ENCODE results near the gene SLC17A9. TPM values are rescaled to one million over a fixed set of nuclear protein-coding genes. Genes with fewer than 3 reads are reported as not detected.
A peak's percentile ranks its signal among the peaks of the same experiment; 100 is the strongest.

Gene SLC17A9
- total and polyA plus RNA-seq, 2 of the 8 experiments (the other 6 are each of a cell fraction or from before 2014, with no cell fraction given): 23.5 to 35.2 TPM

DNA sequence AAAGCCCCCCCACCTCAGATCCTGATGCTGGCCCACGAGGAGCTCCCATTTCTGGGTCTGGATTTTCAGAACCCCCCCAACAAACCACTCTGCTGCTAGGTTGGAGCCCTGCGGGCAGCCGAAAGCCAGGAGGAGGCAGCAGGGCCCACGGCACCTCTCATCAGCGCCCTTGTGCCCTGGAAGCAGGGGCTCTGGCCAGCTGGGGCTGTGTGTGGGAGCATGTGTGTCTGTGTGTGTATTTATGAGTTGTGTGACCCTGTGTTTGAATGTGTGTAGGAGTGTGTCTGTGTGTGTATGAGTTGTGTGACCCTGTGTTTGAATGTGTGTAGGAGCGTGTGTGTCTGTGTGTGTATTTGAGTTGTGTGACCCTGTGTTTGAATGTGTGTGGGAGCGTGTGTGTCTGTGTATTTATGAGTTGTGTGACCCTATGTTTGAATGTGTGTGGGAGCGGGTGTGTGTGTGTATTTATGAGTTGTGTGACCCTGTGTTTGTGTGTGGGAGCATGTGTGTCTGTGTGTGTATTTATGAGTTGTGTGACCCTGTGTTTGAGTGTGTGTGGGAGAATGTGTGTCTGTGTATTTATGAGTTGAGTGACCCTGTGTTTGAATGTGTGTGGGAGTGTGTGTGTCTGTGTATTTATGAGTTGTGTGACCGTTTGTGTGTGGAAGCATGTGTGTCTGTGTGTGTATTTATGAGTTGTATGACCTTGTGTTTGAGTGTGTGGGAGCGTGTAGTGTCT lies 18.9 kb downstream of the SLC17A9 start:
- no peak overlapping the region for H2BK120ac ChIP-seq (replicated peaks; ENCODE audit: low read depth, low read length)
- H4K5ac ChIP-seq (ENCODE audit: insufficient read length, low read depth, low read length): no peak overlapping the region
- H3K23me2 ChIP-seq (ENCODE audit: low read depth, low read length): peaks cover 13% of the 10 kb centered on the region; the same call in 1 of the 2 replicates
- H3K18ac ChIP-seq (ENCODE audit: extremely low read depth, low read length): no peak overlapping the region
- H2BK20ac ChIP-seq (ENCODE audit: low read length): peak overlapping the region; percentile 86; the same call in 1 of the 2 replicates
- 82% methylated on average over 10 of the region's 10 CpGs; no CpG with 5 or more reads in 1 of the 2 experiments for WGBS, 2 experiments (ENCODE audit: extremely low coverage in 1 of 2, insufficient coverage in 1 of 2, insufficient read length in 1 of 2, insufficient replicate concordance in 2 of 2, low coverage in 1 of 2, low lambda C conversion rate in 2 of 2, missing lambda C conversion rate in 1 of 2)
- no peak overlapping the region for H4K91ac ChIP-seq (replicated peaks; ENCODE audit: insufficient read length, low read length)
- no peak overlapping the region for H2BK5ac ChIP-seq (ENCODE audit: low read depth, low read length)
- no peak overlapping the region for H2AFZ ChIP-seq (ENCODE audit: low read length)
- no peak overlapping the region for H3K23ac ChIP-seq (ENCODE audit: insufficient read length)
- peaks cover 2 to 20% (median 11%) of the 10 kb centered on the region in 4 experiments for H3K4me1 ChIP-seq (replicated peaks in 1 of 4; ENCODE audit: control insufficient read depth in 3 of 4, insufficient read depth in 4 of 4, low read length in 3 of 4)
- H4K20me1 ChIP-seq (replicated peaks in 1 of 2; ENCODE audit: control insufficient read depth in 1 of 2, insufficient read depth in 2 of 2, low read length in 2 of 2): peaks cover 0 to 8% of the 10 kb centered on the region in 2 experiments
- H3K56ac ChIP-seq (replicated peaks; ENCODE audit: insufficient read length, low read depth, low read length): no peak overlapping the region
- H3K4me3 ChIP-seq (ENCODE audit: extremely low read depth in 1 of 4, insufficient read depth in 2 of 4, low read depth in 3 of 4, low read length in 4 of 4): no peak overlapping the region
- POLR2A ChIA-PET (ENCODE audit: partially characterized antibody): interaction anchor here (0.7 to 3.4 kb wide), 7 partner anchors 9 to 69 kb away, joined by 3 to 13 read pairs (median 7); partner anchors contain the start of gene BHLHE23
- H2BK15ac ChIP-seq (ENCODE audit: low read length): peak overlapping the region; percentile 3; the same call in 1 of the 2 replicates
- no peak overlapping the region for H3K27ac ChIP-seq (ENCODE audit: low read depth, low read length)
- H3K9me3 ChIP-seq (ENCODE audit: insufficient read depth in 2 of 2, low read depth in 1 of 2, low read length in 1 of 2): no peaks in the 10 kb centered on the region
- no peak overlapping the region for H3K14ac ChIP-seq (ENCODE audit: insufficient read length)
- H3K9ac ChIP-seq (replicated peaks in 1 of 4; ENCODE audit: extremely low read depth in 1 of 4, low read depth in 3 of 4, low read length in 3 of 4): no peak overlapping the region
- H3K4ac ChIP-seq (replicated peaks; ENCODE audit: insufficient read length, low read depth, low read length): no peak overlapping the region
- no peaks in the 10 kb centered on the region for H3K79me2 ChIP-seq (ENCODE audit: control insufficient read depth in 1 of 2, insufficient read depth in 2 of 2, low read length in 2 of 2)
- CTCF ChIA-PET (ENCODE audit: partially characterized antibody): interaction anchor here (0.7 to 8.1 kb wide), 17 partner anchors 9 to 178 kb away, joined by 3 to 53 read pairs (median 5); partner anchors contain the start of gene BHLHE23
- DNase-seq (ENCODE audit: low read depth in 1 of 2, low spot score in 2 of 2): no peak
- H3K79me1 ChIP-seq (ENCODE audit: low read depth, low read length): no peaks in the 10 kb centered on the region
- H2AK5ac ChIP-seq (ENCODE audit: low read depth, low read length): peak overlapping the region; percentile 56; the same call in 1 of the 2 replicates
- peaks cover 8 to 37% (median 23%) of the 10 kb centered on the region in 4 experiments for H3K27me3 ChIP-seq (replicated peaks in 1 of 4; ENCODE audit: control insufficient read depth in 3 of 4, extremely low read depth in 1 of 4, insufficient read depth in 3 of 4, low read length in 3 of 4)
- no peak for FAIRE-seq
- no peaks in the 10 kb centered on the region; a peak in 1 of 8 replicates for H3K36me3 ChIP-seq (ENCODE audit: control insufficient read depth in 2 of 4, insufficient read depth in 4 of 4, low read length in 3 of 4)
- peak overlapping the region; percentile 76; the same call in 1 of the 2 replicates for H2BK12ac ChIP-seq (ENCODE audit: low read depth, low read length)
- no peak overlapping the region for H4K8ac ChIP-seq (ENCODE audit: extremely low read depth, insufficient read depth, low read length)
- no peak overlapping the region for H3K4me2 ChIP-seq (ENCODE audit: insufficient read depth in 1 of 2, low read depth in 2 of 2, low read length in 2 of 2)
- no peak for TF ChIP-seq RBBP5 (IDR thresholded peaks at IDR 0.05; ENCODE audit: borderline replicate concordance, low read depth, low read length)
- no peak for TF ChIP-seq E2F6 (IDR thresholded peaks at IDR 0.05)
- no peak for TF ChIP-seq KDM1A (IDR thresholded peaks at IDR 0.05; ENCODE audit: borderline replicate concordance, low read length)
- TF ChIP-seq NANOG (IDR thresholded peaks at IDR 0.05; ENCODE audit: insufficient read depth, low read depth, low read length, poor library complexity, severe bottlenecking): no peak
- TF ChIP-seq HDAC2 (IDR thresholded peaks at IDR 0.05; ENCODE audit: borderline replicate concordance in 1 of 2, low read depth in 2 of 2, low read length in 2 of 2): no peak
- TF ChIP-seq USF2 (IDR thresholded peaks at IDR 0.05; ENCODE audit: low read length): no peak
- no peak for TF ChIP-seq BACH1 (IDR thresholded peaks at IDR 0.05; ENCODE audit: low read length)
- no peak for TF ChIP-seq MAFK (IDR thresholded peaks at IDR 0.05; ENCODE audit: low read depth, low read length)
- no peak for TF ChIP-seq SP1 (IDR thresholded peaks at IDR 0.05; ENCODE audit: low read depth, low read length)

All from H1 (cell line).